ENCODE data around the gene CPVL. TPM values are rescaled to one million over a fixed set of nuclear protein-coding genes. Genes with fewer than 3 reads are reported as not detected.

Gene CPVL
- total RNA-seq, 1 experiment from 2014 or later, result 62.7 TPM

DNA sequence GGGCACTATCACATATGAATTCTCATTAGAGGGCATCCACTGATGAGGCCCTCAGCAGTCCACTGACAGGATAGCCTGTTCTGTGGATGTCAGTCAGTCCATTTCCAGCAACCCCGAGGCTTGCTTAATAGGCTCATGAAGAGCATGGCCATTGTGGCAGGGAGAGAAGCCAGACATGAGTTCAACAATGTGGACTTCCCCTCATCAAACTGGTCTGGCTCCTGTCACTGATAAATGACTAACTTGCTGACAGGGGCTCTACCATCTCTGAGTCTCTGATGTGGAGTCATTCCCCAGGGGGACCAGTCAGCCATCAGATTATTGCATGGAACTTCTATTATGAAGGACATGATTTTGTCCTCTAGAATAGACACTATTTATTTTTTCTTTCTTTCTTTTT lies 168.5 kb downstream of the CPVL start:
- Mint-ChIP-seq H3K4me3 (ENCODE audit: low read depth, unreplicated experiment) (no peak overlapping the region), H3K9me3 (ENCODE audit: low read depth, unreplicated experiment) (peaks cover 13% of the 10 kb centered on the region), H3K36me3 (ENCODE audit: insufficient read depth, unreplicated experiment) (peaks cover 5% of the 10 kb centered on the region), H3K27me3 (ENCODE audit: unreplicated experiment) (peaks cover 6% of the 10 kb centered on the region), H3K4me1 (ENCODE audit: low read depth, unreplicated experiment) (peaks cover 14% of the 10 kb centered on the region), H3K27ac (ENCODE audit: unreplicated experiment) (no peak overlapping the region)
- TF ChIP-seq CTCF (IDR thresholded peaks at IDR 0.05; ENCODE audit: unreplicated experiment), result no peak
- no peak for DNase-seq
- BruUV-seq (replicated peaks), result no TSS peak
- CTCF ChIA-PET, result no interaction called here
- intact Hi-C loops (cut with micrococcal nuclease; ENCODE audit: unreplicated experiment), result no loop called here

DNA sequence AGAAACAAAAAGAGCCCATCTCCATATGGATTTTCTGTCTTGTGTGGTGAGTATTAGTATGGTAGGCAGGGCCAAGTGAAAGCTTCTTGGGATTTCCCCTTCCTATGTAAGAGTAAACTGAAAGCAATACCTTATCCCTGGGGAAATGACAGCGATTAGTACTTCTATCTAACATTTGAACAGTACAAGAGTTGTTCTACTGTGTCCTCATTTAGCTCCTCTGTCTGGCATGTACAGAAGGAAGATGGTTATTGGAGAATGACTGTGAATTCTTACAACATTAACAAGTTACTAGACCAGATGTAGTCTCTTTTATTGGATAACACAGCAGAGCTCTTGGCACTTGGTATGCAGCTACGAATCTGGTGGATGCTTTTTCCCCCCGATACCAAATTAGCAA lies 170.3 kb downstream of the CPVL start:
- intact Hi-C loops (cut with micrococcal nuclease; ENCODE audit: unreplicated experiment), result no loop called here
- Mint-ChIP-seq H3K9me3 (ENCODE audit: low read depth, unreplicated experiment) (peaks cover 18% of the 10 kb centered on the region), H3K27ac (ENCODE audit: unreplicated experiment) (no peak overlapping the region), H3K4me1 (ENCODE audit: low read depth, unreplicated experiment) (peaks cover 9% of the 10 kb centered on the region), H3K36me3 (ENCODE audit: insufficient read depth, unreplicated experiment) (peaks cover 5% of the 10 kb centered on the region), H3K27me3 (ENCODE audit: unreplicated experiment) (peaks cover 13% of the 10 kb centered on the region), H3K4me3 (ENCODE audit: low read depth, unreplicated experiment) (no peak overlapping the region)
- no peak for DNase-seq
- CTCF ChIA-PET, result no interaction called here
- no peak for TF ChIP-seq CTCF (IDR thresholded peaks at IDR 0.05; ENCODE audit: unreplicated experiment)
- BruUV-seq (replicated peaks), result no TSS peak

DNA sequence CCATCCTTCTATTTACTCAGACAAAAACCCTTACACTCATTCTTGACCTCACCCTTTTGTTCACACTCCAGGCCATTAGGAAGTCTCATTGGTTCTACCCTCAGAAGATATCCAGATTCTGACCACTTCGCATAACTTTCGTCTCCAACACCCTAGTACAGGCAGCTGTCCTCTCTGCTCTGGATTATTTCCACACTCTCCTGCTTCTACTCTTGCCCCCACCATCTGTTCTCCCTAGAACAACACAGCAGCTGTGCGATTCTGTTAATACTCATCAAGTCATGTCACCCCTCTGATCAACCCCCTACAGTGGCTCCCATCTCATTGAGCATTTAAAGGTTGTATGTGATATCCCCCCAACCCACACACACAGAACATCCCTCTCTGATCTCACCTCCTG lies 172.7 kb downstream of the CPVL start:
- peaks cover 13% of the 10 kb centered on the region for H3K27me3 Mint-ChIP-seq (ENCODE audit: unreplicated experiment)
- no peak overlapping the region for H3K27ac Mint-ChIP-seq (ENCODE audit: unreplicated experiment)
- intact Hi-C loops (cut with micrococcal nuclease; ENCODE audit: unreplicated experiment), result no loop called here
- BruUV-seq (replicated peaks), result no TSS peak
- no peaks in the 10 kb centered on the region for H3K4me1 Mint-ChIP-seq (ENCODE audit: low read depth, unreplicated experiment)
- no peaks in the 10 kb centered on the region for H3K36me3 Mint-ChIP-seq (ENCODE audit: insufficient read depth, unreplicated experiment)
- TF ChIP-seq CTCF (IDR thresholded peaks at IDR 0.05; ENCODE audit: unreplicated experiment), result no peak
- no peak overlapping the region for H3K4me3 Mint-ChIP-seq (ENCODE audit: low read depth, unreplicated experiment)
- CTCF ChIA-PET, result no interaction called here
- peaks cover 26% of the 10 kb centered on the region for H3K9me3 Mint-ChIP-seq (ENCODE audit: low read depth, unreplicated experiment)
- no peak for DNase-seq

GRCh38 chr7:28964056-28964455 lies 182.3 kb downstream of the CPVL start:
- Mint-ChIP-seq H3K27ac (ENCODE audit: unreplicated experiment) (no peak overlapping the region), H3K9me3 (ENCODE audit: low read depth, unreplicated experiment) (peaks cover 10% of the 10 kb centered on the region), H3K4me3 (ENCODE audit: low read depth, unreplicated experiment) (no peak overlapping the region), H3K27me3 (ENCODE audit: unreplicated experiment) (no peaks in the 10 kb centered on the region), H3K36me3 (ENCODE audit: insufficient read depth, unreplicated experiment) (no peaks in the 10 kb centered on the region), H3K4me1 (ENCODE audit: low read depth, unreplicated experiment) (peaks cover 14% of the 10 kb centered on the region)
- TF ChIP-seq CTCF (IDR thresholded peaks at IDR 0.05; ENCODE audit: unreplicated experiment), result no peak
- CTCF ChIA-PET, result interaction anchor here (0.6 kb wide), 1 partner anchor 415 kb away, joined by 3 read pairs; no protein-coding TSS in a partner anchor
- DNase-seq, result no peak
- intact Hi-C loops (cut with micrococcal nuclease; ENCODE audit: unreplicated experiment), result no loop called here
- no TSS peak for BruUV-seq (replicated peaks)

Data from Calu3 (cell line).